ENCODE measurements around the gene PKHD1.

DNA sequence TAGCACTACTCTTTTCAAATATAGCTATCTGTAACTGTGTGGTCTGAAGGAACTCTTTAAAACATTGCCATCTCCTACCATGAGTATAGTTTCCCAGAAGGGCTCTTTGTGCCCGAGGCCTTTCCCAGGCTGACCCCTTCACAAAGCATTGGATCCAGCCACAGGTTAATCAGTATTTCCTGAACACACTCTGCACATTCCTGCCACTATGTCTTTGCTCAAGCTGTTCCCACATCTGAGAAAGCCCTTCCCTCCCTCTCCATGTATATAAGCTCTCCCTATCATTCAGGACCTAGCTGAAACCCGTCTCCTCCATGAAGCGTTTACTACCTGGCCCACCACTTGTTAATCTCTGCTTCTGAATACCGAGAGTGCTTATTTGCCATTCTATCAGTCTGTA lies 47.8 kb upstream of the PKHD1 start:
- TF ChIP-seq, protein P1, sequence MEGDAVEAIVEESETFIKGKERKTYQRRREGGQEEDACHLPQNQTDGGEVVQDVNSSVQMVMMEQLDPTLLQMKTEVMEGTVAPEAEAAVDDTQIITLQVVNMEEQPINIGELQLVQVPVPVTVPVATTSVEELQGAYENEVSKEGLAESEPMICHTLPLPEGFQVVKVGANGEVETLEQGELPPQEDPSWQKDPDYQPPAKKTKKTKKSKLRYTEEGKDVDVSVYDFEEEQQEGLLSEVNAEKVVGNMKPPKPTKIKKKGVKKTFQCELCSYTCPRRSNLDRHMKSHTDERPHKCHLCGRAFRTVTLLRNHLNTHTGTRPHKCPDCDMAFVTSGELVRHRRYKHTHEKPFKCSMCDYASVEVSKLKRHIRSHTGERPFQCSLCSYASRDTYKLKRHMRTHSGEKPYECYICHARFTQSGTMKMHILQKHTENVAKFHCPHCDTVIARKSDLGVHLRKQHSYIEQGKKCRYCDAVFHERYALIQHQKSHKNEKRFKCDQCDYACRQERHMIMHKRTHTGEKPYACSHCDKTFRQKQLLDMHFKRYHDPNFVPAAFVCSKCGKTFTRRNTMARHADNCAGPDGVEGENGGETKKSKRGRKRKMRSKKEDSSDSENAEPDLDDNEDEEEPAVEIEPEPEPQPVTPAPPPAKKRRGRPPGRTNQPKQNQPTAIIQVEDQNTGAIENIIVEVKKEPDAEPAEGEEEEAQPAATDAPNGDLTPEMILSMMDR (IDR thresholded peaks at IDR 0.05), result no peak
- TF ChIP-seq POLR2A (IDR thresholded peaks at IDR 0.05), result no peak

Data from body of pancreas (tissue), 4 donors.